ENCODE data around the gene PPID.
"Not testable (repeated sequence)": the region's sequence is repeated elsewhere in the genome, so short reads cannot be mapped to it uniquely, and the experiment has no call there.

- TF ChIP-seq EZH2 (IDR thresholded peaks at IDR 0.05; ENCODE audit: low read length, unreplicated experiment); EZH2phosphoT487 (IDR thresholded peaks at IDR 0.05; ENCODE audit: borderline replicate concordance, low read length): not testable (repeated sequence)
Measured at GRCh38 chr4:158663707-158664625, 59.2 kb downstream of the PPID start.

All from PC-3 (cell line).